PC-9 (cell line): ENCODE results near the gene STAB2.

Experiments used
- EZH2 ChIP-seq: fragments of 200-600 bp; sonication (generic); IDR thresholded peaks from 2 replicates; pipeline ENCODE4 v1.8.0; 2017; ENCODE audit warnings: antibody characterized with exemption, low read depth
- TF ChIP-seq, protein P1 (sequence below): fragments of 200-600 bp; sonication (generic); conservative IDR thresholded peaks from 2 replicates; pipeline ENCODE4 v1.6.1; 2017; ENCODE audit warnings: mixed run types, antibody characterized with exemption, mild to moderate bottlenecking, moderate library complexity

DNA sequence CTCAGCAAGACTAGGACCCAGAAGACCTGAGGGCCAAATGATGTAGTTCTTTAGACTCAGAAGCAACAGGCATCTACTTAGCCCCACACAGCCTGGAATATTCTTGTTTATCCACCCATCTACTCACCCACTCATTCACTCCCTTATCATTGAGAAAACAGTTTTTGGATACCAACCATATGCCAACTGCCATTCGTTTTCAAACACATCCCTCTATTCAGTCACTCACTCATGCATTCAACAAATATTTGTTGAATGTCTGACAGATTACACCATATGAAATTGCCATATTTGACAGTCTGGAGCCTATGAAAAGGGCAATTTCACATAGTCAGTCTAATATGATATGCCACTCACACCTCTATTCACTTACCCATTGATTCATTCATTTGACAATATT lies 150.8 kb downstream of the STAB2 start:
- TF ChIP-seq, protein P1, sequence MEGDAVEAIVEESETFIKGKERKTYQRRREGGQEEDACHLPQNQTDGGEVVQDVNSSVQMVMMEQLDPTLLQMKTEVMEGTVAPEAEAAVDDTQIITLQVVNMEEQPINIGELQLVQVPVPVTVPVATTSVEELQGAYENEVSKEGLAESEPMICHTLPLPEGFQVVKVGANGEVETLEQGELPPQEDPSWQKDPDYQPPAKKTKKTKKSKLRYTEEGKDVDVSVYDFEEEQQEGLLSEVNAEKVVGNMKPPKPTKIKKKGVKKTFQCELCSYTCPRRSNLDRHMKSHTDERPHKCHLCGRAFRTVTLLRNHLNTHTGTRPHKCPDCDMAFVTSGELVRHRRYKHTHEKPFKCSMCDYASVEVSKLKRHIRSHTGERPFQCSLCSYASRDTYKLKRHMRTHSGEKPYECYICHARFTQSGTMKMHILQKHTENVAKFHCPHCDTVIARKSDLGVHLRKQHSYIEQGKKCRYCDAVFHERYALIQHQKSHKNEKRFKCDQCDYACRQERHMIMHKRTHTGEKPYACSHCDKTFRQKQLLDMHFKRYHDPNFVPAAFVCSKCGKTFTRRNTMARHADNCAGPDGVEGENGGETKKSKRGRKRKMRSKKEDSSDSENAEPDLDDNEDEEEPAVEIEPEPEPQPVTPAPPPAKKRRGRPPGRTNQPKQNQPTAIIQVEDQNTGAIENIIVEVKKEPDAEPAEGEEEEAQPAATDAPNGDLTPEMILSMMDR, result no peak
- TF ChIP-seq EZH2, result no peak
